ENCODE results near the gene SLC16A11. TPM values are rescaled to one million over a fixed set of nuclear protein-coding genes. Genes with fewer than 3 reads are reported as not detected.
"Not testable (repeated sequence)": the region's sequence is repeated elsewhere in the genome, so short reads cannot be mapped to it uniquely, and the experiment has no call there.

Gene SLC16A11
- polyA plus RNA-seq, 4 donors = 0.37 to 0.93 (median 0.45) TPM

- DNase-seq (ENCODE audit: low read depth in 4 of 4, low spot score in 3 of 4) = peak; percentile 82 to 89 (median 85)
Measured at GRCh38 chr17:7014261-7014994, 29.5 kb downstream of the SLC16A11 start.

- no peak for DNase-seq (ENCODE audit: low read depth in 4 of 4, low spot score in 3 of 4)
Measured at GRCh38 chr17:7011942-7012254, 32.0 kb downstream of the SLC16A11 start.

GRCh38 chr17:7011415-7011814 is 32.5 kb downstream of the SLC16A11 start:
- no peak for DNase-seq (ENCODE audit: low read depth in 4 of 4, low spot score in 3 of 4)

GRCh38 chr17:7010523-7010922 is 33.4 kb downstream of the SLC16A11 start:
- DNase-seq (ENCODE audit: low read depth in 4 of 4, low spot score in 3 of 4) = no peak

- DNase-seq (ENCODE audit: low read depth in 4 of 4, low spot score in 3 of 4) = no peak
Measured at GRCh38 chr17:7007143-7007542, 36.7 kb downstream of the SLC16A11 start.

- DNase-seq (ENCODE audit: low read depth in 4 of 4, low spot score in 3 of 4) = no peak
Measured at GRCh38 chr17:7005716-7006115, 38.2 kb downstream of the SLC16A11 start.

- no peak for DNase-seq (ENCODE audit: low read depth in 4 of 4, low spot score in 3 of 4)
Measured at GRCh38 chr17:7004398-7005253, 39.3 kb downstream of the SLC16A11 start.

GRCh38 chr17:7003745-7004144 is 40.1 kb downstream of the SLC16A11 start:
- no peak for DNase-seq (ENCODE audit: low read depth in 4 of 4, low spot score in 3 of 4)

GRCh38 chr17:7002288-7003047 is 41.4 kb downstream of the SLC16A11 start:
- DNase-seq (ENCODE audit: low read depth in 4 of 4, low spot score in 3 of 4) = no peak

GRCh38 chr17:7001318-7001961 is 42.5 kb downstream of the SLC16A11 start:
- no peak for DNase-seq (ENCODE audit: low read depth in 4 of 4, low spot score in 3 of 4)

GRCh38 chr17:6998855-6999508 is 44.9 kb downstream of the SLC16A11 start:
- no peak for DNase-seq (ENCODE audit: low read depth in 4 of 4, low spot score in 3 of 4)

GRCh38 chr17:6997171-6997570 is 46.7 kb downstream of the SLC16A11 start:
- DNase-seq (ENCODE audit: low read depth in 4 of 4, low spot score in 3 of 4) = no peak

GRCh38 chr17:6996256-6997011 is 47.5 kb downstream of the SLC16A11 start:
- no peak for DNase-seq (ENCODE audit: low read depth in 4 of 4, low spot score in 3 of 4)

GRCh38 chr17:6995500-6996255 is 48.2 kb downstream of the SLC16A11 start, which contains the start of gene ALOX12:
ALOX12 (plus strand) TSS chr17:6996049; CDS start chr17:6996118, 69 bp downstream.
- DNase-seq (ENCODE audit: low read depth in 4 of 4, low spot score in 3 of 4) = no peak

- DNase-seq (ENCODE audit: low read depth in 4 of 4, low spot score in 3 of 4) = no peak
Measured at GRCh38 chr17:6994666-6995256, 49.1 kb downstream of the SLC16A11 start.

GRCh38 chr17:6994118-6994598 is 49.7 kb downstream of the SLC16A11 start:
- DNase-seq (ENCODE audit: low read depth in 4 of 4, low spot score in 3 of 4) = no peak

- not testable (repeated sequence) for DNase-seq (ENCODE audit: low read depth in 4 of 4, low spot score in 3 of 4)
Measured at GRCh38 chr17:6993613-6994056, 50.3 kb downstream of the SLC16A11 start.
